ENCODE results near the gene KCMF1. TPM values are rescaled to one million over a fixed set of nuclear protein-coding genes. Genes with fewer than 3 reads are reported as not detected.

Gene KCMF1
- total RNA-seq, 4 donors from 2014 or later: 65.0 to 89.7 (median 71.1) TPM

- no peak for TF ChIP-seq CTCF (IDR thresholded peaks at IDR 0.05; ENCODE audit: low read depth)
These were observed 32.6 kb upstream of the KCMF1 start for GRCh38 chr2:84938194-84938879.

DNA sequence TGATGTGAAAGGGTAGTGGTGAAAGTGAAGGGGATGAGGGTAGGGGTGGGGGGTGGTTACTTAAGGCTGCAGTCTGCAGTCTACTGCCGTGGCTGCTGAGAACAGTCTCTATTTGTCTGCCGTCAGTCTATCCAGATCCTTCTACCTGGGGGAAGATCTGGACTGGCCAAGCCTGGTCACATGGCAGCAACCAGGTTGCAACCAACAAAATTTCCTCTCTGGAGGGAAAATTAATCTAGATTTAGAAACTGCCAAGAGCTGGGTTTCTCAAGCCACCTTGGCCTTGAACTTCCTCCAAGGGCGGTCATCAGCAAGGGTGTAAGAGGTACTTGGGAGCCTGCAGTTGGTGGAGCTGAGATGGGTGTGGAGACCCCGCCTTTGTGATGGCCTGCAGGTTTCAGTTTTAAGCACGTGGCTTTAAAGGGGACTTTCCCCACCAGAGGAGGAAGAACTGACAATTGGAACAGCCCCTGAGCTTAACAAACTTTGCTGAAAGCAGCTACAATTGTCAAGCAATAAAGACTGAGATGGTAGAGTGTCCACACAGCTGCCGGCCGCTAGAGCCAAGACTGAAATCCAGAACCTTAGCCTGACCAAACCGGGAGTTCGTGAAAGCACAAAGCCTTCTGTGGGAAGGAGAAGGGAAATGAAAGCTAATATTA, 31.4 kb upstream of the KCMF1 start:
- no peak for TF ChIP-seq CTCF (IDR thresholded peaks at IDR 0.05; ENCODE audit: low read depth)

GRCh38 chr2:84940088-84940470, 30.9 kb upstream of the KCMF1 start:
- TF ChIP-seq CTCF (IDR thresholded peaks at IDR 0.05; ENCODE audit: low read depth): no peak

DNA sequence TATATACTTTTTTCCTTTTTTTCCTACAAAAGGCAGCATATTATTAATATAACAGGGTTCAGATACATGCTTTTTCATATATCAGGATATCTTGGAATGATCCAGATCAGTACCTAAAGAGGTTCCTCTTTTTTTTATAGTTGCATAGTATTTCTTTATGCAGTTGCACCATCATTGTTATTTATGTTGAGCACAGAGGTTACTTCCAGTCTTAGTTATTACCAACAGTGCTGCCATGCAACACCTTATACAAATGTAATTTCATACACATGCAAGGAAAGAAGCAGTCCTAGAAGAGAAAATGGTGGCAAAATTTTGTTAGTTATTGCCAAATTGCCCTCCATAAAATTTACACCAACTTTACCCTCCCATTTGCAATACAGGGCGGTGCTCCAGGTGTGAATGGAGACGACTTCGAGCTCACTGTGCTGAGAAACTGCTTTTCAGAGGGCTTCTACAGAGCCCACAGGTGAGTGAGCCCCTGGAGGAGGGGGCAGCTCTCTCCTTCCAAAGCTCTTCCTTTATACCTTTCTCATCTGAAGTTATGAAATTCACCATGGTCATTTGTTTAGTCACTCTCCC, 30.0 kb upstream of the KCMF1 start:
- no peak for TF ChIP-seq CTCF (IDR thresholded peaks at IDR 0.05; ENCODE audit: low read depth)

DNA sequence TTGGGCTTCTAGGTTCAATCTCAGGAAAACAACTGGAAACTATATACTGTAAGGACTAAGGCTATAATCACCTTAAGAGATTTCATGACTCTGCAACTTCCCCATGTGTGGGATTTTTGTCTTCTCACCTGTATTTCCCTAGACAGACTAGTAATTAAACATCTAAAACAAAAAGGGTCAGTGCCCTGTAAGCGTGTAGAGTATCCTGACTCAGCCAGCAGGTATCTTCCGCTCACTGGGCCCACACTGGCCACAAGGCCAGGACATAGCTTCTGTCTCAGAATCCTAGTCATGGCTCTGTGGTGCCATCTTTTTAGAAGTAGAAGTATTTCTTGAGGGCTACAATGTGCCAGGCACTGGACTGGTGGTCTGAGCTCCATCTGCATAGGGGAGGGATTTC, 28.8 kb upstream of the KCMF1 start:
- TF ChIP-seq CTCF (IDR thresholded peaks at IDR 0.05; ENCODE audit: low read depth): no peak

DNA sequence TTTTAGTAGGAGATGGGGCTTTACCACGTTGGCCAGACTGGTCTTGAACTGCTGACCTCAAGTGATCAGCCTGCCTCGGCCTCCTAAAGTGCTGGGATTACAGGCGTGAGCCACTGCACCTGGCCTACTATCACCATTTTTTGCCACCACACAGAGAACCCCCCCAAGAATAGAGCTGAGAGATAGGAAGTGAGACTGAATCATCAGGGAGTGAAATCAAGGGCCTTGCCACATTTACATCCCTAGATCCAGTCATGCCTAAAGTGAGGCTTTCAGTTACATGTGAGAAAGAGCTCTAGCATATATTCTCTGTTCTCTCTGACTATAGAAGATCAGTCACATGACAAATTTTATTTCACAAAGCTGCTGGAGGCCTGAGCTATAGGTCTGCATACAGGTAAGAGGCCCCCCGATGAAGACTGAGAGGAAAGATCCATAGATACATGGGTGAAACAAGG, 28.0 kb upstream of the KCMF1 start:
- no peak for TF ChIP-seq CTCF (IDR thresholded peaks at IDR 0.05; ENCODE audit: low read depth)

DNA sequence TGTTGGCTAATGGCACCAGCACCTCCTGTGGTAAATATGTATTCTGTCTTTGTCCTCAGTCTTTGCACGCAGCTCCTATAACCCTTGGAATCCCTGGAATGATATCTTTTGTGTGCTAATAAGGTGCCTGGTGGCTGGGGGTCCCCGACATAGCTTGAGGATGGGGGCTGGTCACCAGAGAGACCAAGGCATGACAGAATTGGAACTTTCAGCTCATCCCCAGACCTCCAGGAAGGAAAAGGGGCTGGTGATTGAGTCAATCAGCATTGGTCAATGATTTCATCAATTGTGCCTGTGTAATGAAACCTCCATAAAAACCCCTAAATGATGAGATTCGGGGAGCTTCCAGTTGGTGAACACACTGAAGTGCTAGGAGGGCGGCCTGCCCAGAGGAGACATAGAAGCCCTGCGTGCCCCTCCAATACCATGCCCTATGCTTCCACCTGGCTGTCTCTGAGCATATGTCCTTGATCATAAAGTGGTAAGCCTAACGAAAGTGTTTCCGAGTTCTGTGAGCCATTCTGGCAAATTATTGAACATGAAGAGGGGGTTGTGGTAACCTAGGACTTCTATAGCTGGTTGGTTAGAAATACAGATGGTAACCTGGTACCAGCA, 26.6 kb upstream of the KCMF1 start:
- TF ChIP-seq CTCF (IDR thresholded peaks at IDR 0.05; ENCODE audit: low read depth): no peak

Data from subcutaneous adipose tissue (tissue), 4 donors.